Measurements from ENCODE around the gene KCNK13. TPM values are rescaled to one million over a fixed set of nuclear protein-coding genes. Genes with fewer than 3 reads are reported as not detected.
A peak's percentile ranks its signal among the peaks of the same experiment; 100 is the strongest.

KCNK13 gene
- total RNA-seq, 2 experiments from 2014 or later: not detected

GRCh38 chr14:90042496-90043252 is 19.1 kb upstream of the KCNK13 start:
- Mint-ChIP-seq H3K27ac (peak overlapping the region; percentile 53), H3K27me3 (no peaks in the 10 kb centered on the region), H3K9me3 (no peaks in the 10 kb centered on the region), H3K4me1 (ENCODE audit: low read depth) (peaks cover 3% of the 10 kb centered on the region), H3K4me3 (no peak overlapping the region), H3K36me3 (ENCODE audit: low read depth) (peaks cover 69% of the 10 kb centered on the region)
- intact Hi-C loops (cut with micrococcal nuclease): no loop called here
- TF ChIP-seq CTCF (IDR thresholded peaks at IDR 0.05): no peak
- DNase-seq (no peak), ATAC-seq (no peak)
- ChIA-PET CTCF (interaction anchor here (0.9 to 1.2 kb wide), 2 partner anchors 17 to 53 kb away, joined by 3 to 4 read pairs; no protein-coding TSS in a partner anchor), POLR2A (no interaction called here)

- Mint-ChIP-seq H3K9me3 (no peaks in the 10 kb centered on the region), H3K27me3 (no peaks in the 10 kb centered on the region), H3K36me3 (ENCODE audit: low read depth) (peaks cover 50% of the 10 kb centered on the region), H3K4me3 (no peak overlapping the region), H3K27ac (no peak overlapping the region), H3K4me1 (ENCODE audit: low read depth) (peaks cover 3% of the 10 kb centered on the region)
- ChIA-PET CTCF (no interaction called here), POLR2A (no interaction called here)
- intact Hi-C loops (cut with micrococcal nuclease): no loop called here
- ATAC-seq: no peak
- DNase-seq: no peak
- no peak for TF ChIP-seq CTCF (IDR thresholded peaks at IDR 0.05)
Observed at GRCh38 chr14:90045616-90046015, 16.2 kb upstream of the KCNK13 start.

- intact Hi-C loops (cut with micrococcal nuclease): no loop called here
- ATAC-seq (no peak), DNase-seq (no peak)
- no peak overlapping the region for H3K4me3 Mint-ChIP-seq
- TF ChIP-seq CTCF (IDR thresholded peaks at IDR 0.05): no peak
- peaks cover 21% of the 10 kb centered on the region for H3K36me3 Mint-ChIP-seq (ENCODE audit: low read depth)
- no peaks in the 10 kb centered on the region for H3K4me1 Mint-ChIP-seq (ENCODE audit: low read depth)
- ChIA-PET POLR2A (no interaction called here), CTCF (no interaction called here)
- H3K27me3 Mint-ChIP-seq: peaks cover 15% of the 10 kb centered on the region
- no peaks in the 10 kb centered on the region for H3K9me3 Mint-ChIP-seq
- H3K27ac Mint-ChIP-seq: no peak overlapping the region
Observed at GRCh38 chr14:90049390-90049789, 12.4 kb upstream of the KCNK13 start.

- Mint-ChIP-seq H3K27me3 (peaks cover 22% of the 10 kb centered on the region), H3K4me3 (no peak overlapping the region), H3K4me1 (ENCODE audit: low read depth) (no peaks in the 10 kb centered on the region), H3K36me3 (ENCODE audit: low read depth) (peaks cover 14% of the 10 kb centered on the region), H3K9me3 (no peaks in the 10 kb centered on the region), H3K27ac (no peak overlapping the region)
- no peak for TF ChIP-seq CTCF (IDR thresholded peaks at IDR 0.05)
- intact Hi-C loops (cut with micrococcal nuclease): no loop called here
- ChIA-PET CTCF (no interaction called here), POLR2A (no interaction called here)
- DNase-seq: no peak
- ATAC-seq: no peak
Observed at GRCh38 chr14:90050271-90050670, 11.5 kb upstream of the KCNK13 start.

- ATAC-seq (no peak), DNase-seq (no peak)
- intact Hi-C loops (cut with micrococcal nuclease): no loop called here
- H3K4me1 Mint-ChIP-seq (ENCODE audit: low read depth): no peaks in the 10 kb centered on the region
- H3K36me3 Mint-ChIP-seq (ENCODE audit: low read depth): no peaks in the 10 kb centered on the region
- no peak overlapping the region for H3K4me3 Mint-ChIP-seq
- no peak overlapping the region for H3K27ac Mint-ChIP-seq
- H3K9me3 Mint-ChIP-seq: no peaks in the 10 kb centered on the region
- no peak for TF ChIP-seq CTCF (IDR thresholded peaks at IDR 0.05)
- ChIA-PET POLR2A (no interaction called here), CTCF (interaction anchor here (1.1 kb wide), 1 partner anchor 183 kb away, joined by 3 read pairs; no protein-coding TSS in a partner anchor)
- peaks cover 36% of the 10 kb centered on the region for H3K27me3 Mint-ChIP-seq
Observed at GRCh38 chr14:90053044-90053443, 8.8 kb upstream of the KCNK13 start.
